ENCODE data around the gene SNAI3.

GRCh38 chr16:88659160-88659559 is 27.1 kb downstream of the SNAI3 start:
- TF ChIP-seq CTCF (IDR thresholded peaks at IDR 0.05; ENCODE audit: low read depth, low read length, poor library complexity, severe bottlenecking) (no peak), EZH2phosphoT487 (IDR thresholded peaks at IDR 0.05; ENCODE audit: borderline replicate concordance, low read length) (no peak)

All from DOHH2 (cell line).